Immature natural killer cell (primary cell): ENCODE data around the gene HSPB1. TPM values are rescaled to one million over a fixed set of nuclear protein-coding genes. Genes with fewer than 3 reads are reported as not detected.

Experiments
- DNase-seq, 3 donors: peaks; one replicate each; pipeline ENCODE4 v3.0.0; 2022; ENCODE audit warnings: mixed read lengths in 1 of 3
- H3K27ac Mint-ChIP-seq, 6 donors: one replicate each; pipeline ENCODE4 v1.8.0; 2020; ENCODE audit warnings: mixed read lengths in 6 of 6, mild to moderate bottlenecking in 5 of 6, inconsistent platforms in 4 of 6, moderate library complexity in 3 of 6
- H3K27me3 Mint-ChIP-seq, 3 donors: one replicate each; pipeline ENCODE4 v1.8.0; 2020 to 2021; ENCODE audit warnings: low read depth in 3 of 3, mild to moderate bottlenecking in 3 of 3, mixed read lengths in 3 of 3, moderate library complexity in 3 of 3, inconsistent platforms in 1 of 3
- H3K36me3 Mint-ChIP-seq, 3 donors: one replicate each; pipeline ENCODE4 v1.8.0; 2020; ENCODE audit warnings: mixed read lengths in 3 of 3, inconsistent platforms in 2 of 3, mild to moderate bottlenecking in 2 of 3
- H3K4me1 Mint-ChIP-seq, 2 donors: one replicate each; pipeline ENCODE4 v1.8.0; 2020; ENCODE audit warnings: inconsistent platforms in 2 of 2, mild to moderate bottlenecking in 2 of 2, mixed read lengths in 2 of 2, moderate library complexity in 1 of 2
- H3K4me3 Mint-ChIP-seq, 5 donors: one replicate each; pipeline ENCODE4 v1.8.0; 2020; ENCODE audit warnings: mild to moderate bottlenecking in 5 of 5, mixed read lengths in 5 of 5, inconsistent platforms in 3 of 5, moderate library complexity in 3 of 5
- H3K9me3 Mint-ChIP-seq, 6 donors: one replicate each; pipeline ENCODE4 v1.8.0; 2020; ENCODE audit warnings: mild to moderate bottlenecking in 6 of 6, mixed read lengths in 6 of 6, inconsistent platforms in 4 of 6, moderate library complexity in 3 of 6
- polyA plus RNA-seq, 3 donors: library from polyadenylated mRNA; unstranded; fragments of 300-500 nt; fragmentation: Illumina TruSeq; gene quantifications; one replicate each; pipeline ENCODE4 v1.2.3, GENCODE V29; 2021

The HSPB1 gene
- polyA plus RNA-seq, 3 donors from 2014 or later: 11.2 to 49.8 (median 34.6) TPM

DNA sequence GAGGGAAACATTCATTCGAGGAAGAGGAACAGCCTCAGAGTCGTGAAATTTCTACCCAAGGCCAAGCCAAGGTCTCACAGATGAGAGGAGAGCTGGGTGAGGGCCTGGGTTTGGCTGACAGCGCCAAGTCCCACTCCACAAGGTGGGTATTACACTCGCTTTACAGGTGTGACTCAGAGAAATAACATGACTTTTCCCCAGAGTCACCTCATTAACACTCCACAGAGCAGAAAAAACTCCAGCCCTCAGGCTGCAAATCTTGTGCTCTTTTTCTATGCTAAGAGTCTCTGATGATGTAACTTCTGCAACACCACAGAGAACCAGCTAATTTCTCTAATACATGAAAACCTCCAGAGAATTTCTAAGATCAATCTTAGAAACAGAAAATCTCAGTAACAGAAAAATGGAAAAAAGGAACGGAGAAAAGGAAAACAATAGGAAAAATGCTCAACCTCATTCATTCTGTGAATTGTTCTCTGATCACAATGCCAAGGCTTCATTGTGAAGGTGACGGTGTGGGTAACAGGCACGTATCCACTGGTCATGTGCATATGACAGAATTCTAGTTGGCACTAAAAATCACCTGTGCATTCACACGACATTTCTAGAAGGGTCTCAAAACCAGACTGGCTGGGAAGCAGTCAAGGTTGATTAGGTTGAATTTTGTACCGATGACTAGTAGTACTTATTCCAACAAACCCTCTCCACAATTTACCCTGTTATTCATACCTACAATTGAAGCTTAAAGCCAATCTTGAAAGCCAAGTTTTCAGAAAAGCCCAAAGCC, 36.0 kb downstream of the HSPB1 start:
- Mint-ChIP-seq H3K36me3 (peaks cover 3 to 4% (median 3%) of the 10 kb centered on the region in 3 donors), H3K27ac (no peak overlapping the region), H3K4me3 (no peak overlapping the region), H3K27me3 (peaks cover 0 to 2% (median 0%) of the 10 kb centered on the region in 3 donors), H3K9me3 (no peaks in the 10 kb centered on the region), H3K4me1 (peaks cover 19 to 56% of the 10 kb centered on the region in 2 donors)
- DNase-seq: no peak

DNA sequence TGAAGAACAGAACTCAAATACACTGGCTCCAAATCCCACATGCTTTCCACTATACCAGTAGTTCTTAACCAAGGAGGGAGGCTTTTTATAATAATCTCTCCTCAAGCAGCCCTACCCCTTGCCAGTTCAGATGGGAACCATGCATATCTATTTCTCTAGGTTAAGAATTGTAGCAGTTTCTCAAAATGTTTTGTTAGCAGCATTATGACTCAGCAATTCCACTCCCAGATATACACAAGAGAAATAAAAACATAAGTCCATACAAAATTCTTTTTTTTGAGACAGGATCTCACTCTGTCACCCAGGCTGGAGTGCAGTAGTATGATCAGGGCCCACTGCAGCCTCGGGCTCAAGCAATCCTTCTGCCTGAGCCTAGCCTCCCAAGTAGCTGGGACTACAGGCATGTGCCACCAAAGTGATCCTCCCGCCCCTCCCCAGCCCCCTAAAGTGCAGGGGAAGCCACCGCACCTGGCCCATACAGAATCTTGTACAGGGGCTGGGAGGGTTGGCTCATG, 38.2 kb downstream of the HSPB1 start:
- H3K9me3 Mint-ChIP-seq: no peaks in the 10 kb centered on the region
- H3K36me3 Mint-ChIP-seq: peaks cover 9 to 18% (median 10%) of the 10 kb centered on the region in 3 donors
- H3K4me1 Mint-ChIP-seq: peaks cover 24 to 62% of the 10 kb centered on the region in 2 donors
- no peak for DNase-seq
- H3K4me3 Mint-ChIP-seq: no peak overlapping the region
- H3K27me3 Mint-ChIP-seq: peaks cover 0 to 2% (median 0%) of the 10 kb centered on the region in 3 donors
- peak overlapping the region in 1 of 6 donors; percentile 5 for H3K27ac Mint-ChIP-seq

DNA sequence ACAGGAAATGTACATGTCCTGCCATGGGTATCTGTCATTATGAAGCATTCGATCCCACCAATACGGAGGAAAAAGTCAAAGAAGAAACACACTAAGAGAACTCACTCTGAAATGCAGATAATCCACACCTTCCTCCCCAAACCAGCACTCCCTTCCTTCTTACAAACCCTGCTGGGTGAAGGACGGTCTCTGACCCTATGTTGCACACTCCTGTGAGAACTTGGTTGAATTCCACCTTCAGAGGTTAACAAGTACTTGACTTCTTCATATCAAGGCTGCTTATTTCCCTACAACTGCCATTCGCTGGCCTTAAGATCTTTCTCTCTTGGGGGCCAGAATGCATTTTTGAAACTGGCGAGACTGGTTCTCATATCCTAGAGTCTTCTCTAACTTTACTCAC, 39.7 kb downstream of the HSPB1 start:
- peaks cover 29 to 65% of the 10 kb centered on the region in 2 donors for H3K4me1 Mint-ChIP-seq
- DNase-seq: no peak
- H3K27me3 Mint-ChIP-seq: peaks cover 0 to 6% (median 5%) of the 10 kb centered on the region in 3 donors
- no peaks in the 10 kb centered on the region for H3K9me3 Mint-ChIP-seq
- H3K27ac Mint-ChIP-seq: no peak overlapping the region
- H3K4me3 Mint-ChIP-seq: no peak overlapping the region
- H3K36me3 Mint-ChIP-seq: peaks cover 14 to 31% (median 23%) of the 10 kb centered on the region in 3 donors

DNA sequence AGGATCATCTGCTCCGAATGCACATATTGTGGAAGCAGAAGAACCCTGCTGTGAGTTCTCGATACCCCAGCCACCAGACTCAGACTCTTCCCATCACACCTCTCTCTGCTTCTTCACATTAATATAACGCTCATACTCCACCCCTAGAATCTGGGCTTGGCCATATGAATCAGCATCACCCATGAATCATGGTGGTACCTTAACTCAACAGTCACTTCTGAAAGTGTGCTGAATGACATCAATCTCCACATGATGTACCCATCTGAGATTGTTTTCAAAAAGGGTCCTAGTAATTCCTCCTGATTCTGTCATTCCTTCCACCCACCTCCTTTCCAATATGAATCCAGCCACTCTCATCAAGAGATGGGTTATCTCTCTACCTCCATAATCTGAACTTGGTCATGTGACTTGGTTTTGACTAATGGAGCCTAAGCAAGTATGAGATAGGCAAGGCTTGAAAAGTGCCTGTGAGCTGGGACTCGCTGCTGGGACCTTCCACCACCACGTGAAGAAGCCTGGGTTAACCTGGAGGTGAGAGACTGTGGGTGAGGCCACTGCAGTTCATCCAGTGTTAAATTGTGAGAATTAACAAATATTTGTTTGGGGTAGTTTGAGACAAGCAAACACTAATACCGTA, 40.9 kb downstream of the HSPB1 start:
- H3K9me3 Mint-ChIP-seq: no peaks in the 10 kb centered on the region
- DNase-seq: no peak
- H3K27ac Mint-ChIP-seq: peak overlapping the region in 2 of 6 donors; percentile 34 to 58
- no peak overlapping the region for H3K4me3 Mint-ChIP-seq
- H3K36me3 Mint-ChIP-seq: peaks cover 14 to 36% (median 28%) of the 10 kb centered on the region in 3 donors
- peaks cover 35 to 65% of the 10 kb centered on the region in 2 donors for H3K4me1 Mint-ChIP-seq
- H3K27me3 Mint-ChIP-seq: peaks cover 0 to 6% (median 5%) of the 10 kb centered on the region in 3 donors

DNA sequence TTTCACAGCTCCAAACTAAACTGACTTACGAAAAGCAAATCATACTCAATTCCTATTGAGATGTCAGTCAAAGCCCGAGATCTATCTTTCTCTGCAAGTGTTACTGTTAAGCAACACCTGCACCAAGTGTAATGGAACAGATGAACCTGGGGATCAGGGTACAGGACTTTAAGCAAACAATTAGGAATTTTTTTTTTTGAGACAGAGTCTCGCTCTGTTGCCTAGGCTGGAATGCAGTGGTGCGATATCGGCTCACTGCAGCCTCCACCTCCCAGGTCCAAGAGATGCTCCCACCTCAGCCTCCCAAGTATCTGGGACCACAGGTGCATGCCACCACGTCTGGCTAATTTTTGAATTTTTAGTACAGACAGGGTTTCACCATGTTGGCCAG, 41.5 kb downstream of the HSPB1 start:
- Mint-ChIP-seq H3K4me3 (no peak overlapping the region), H3K4me1 (peaks cover 35 to 64% of the 10 kb centered on the region in 2 donors), H3K9me3 (no peaks in the 10 kb centered on the region), H3K36me3 (peaks cover 14 to 36% (median 28%) of the 10 kb centered on the region in 3 donors), H3K27ac (no peak overlapping the region), H3K27me3 (peaks cover 0 to 6% (median 5%) of the 10 kb centered on the region in 3 donors)
- no peak for DNase-seq

DNA sequence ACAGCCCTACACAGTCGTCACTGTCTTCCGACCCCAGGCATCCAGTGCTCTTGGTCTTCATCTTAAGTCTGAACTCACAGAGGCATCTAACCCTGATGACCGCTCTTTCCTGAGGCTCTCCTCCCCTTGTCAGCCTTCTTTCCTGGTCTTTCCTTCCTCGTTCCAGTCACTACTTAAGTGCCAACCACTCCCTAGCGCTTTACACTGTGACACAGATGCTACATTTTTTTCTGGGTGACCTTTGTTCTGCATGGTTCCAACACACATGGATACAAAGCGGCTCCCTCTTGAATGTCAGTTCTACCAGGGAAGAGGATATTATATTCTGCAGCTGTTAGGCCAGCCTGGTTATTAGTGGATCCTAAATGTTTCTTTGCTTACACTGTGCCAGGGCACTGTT, 43.6 kb downstream of the HSPB1 start:
- Mint-ChIP-seq H3K27ac (peak overlapping the region in 3 of 6 donors; percentile 9 to 67 (median 57)), H3K4me3 (no peak overlapping the region), H3K36me3 (peaks cover 18 to 39% (median 28%) of the 10 kb centered on the region in 3 donors), H3K27me3 (peaks cover 0 to 7% (median 6%) of the 10 kb centered on the region in 3 donors), H3K9me3 (no peaks in the 10 kb centered on the region), H3K4me1 (peaks cover 41 to 67% of the 10 kb centered on the region in 2 donors)
- no peak for DNase-seq

DNA sequence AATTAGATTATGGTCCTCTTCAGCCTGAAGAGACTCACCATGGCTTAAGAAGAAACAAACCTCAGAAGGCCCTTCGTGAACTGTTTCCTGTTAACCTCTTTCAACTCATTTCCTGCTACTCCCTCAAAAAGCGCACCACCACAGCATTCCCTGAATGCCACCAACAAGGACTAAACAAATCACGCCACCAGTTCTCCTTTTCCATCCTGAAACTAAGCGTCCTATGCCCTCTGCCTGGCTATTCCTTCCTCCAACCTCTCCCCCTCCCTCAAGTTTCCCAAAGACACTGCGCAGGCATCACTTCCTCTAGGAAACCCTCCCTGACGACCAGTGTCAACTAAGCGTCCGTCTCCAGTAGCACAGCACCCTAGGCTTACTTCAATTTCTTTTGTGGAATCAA, 44.3 kb downstream of the HSPB1 start:
- H3K27me3 Mint-ChIP-seq: peaks cover 0 to 7% (median 6%) of the 10 kb centered on the region in 3 donors
- H3K4me1 Mint-ChIP-seq: peaks cover 47 to 69% of the 10 kb centered on the region in 2 donors
- H3K36me3 Mint-ChIP-seq: peaks cover 18 to 39% (median 28%) of the 10 kb centered on the region in 3 donors
- H3K27ac Mint-ChIP-seq: peak overlapping the region in 5 of 6 donors; percentile 9 to 67 (median 50)
- H3K9me3 Mint-ChIP-seq: no peaks in the 10 kb centered on the region
- DNase-seq: no peak
- H3K4me3 Mint-ChIP-seq: peak overlapping the region in 1 of 5 donors; percentile 1

DNA sequence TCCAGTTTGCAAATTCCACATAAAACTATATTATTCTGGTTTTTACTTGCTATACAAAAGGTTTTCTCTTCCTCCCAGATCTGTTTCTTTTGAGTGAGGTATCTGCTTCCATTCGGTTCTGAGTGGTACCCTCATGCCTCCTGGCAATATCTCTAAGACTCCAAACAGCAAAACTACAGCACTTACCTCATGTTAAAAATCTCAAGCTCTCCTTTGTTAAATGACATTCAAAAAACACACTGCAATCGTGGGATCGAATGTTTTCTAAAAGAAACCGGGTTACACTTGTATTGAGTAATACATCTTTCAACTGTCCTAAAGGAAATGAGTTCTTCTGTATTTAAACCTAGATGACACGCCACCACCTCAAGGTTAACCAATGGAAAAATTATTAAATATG, 45.2 kb downstream of the HSPB1 start:
- H3K4me3 Mint-ChIP-seq: no peak overlapping the region
- peak overlapping the region in 3 of 6 donors; percentile 1 to 24 (median 20) for H3K27ac Mint-ChIP-seq
- no peaks in the 10 kb centered on the region for H3K9me3 Mint-ChIP-seq
- no peak for DNase-seq
- H3K36me3 Mint-ChIP-seq: peaks cover 18 to 39% (median 28%) of the 10 kb centered on the region in 3 donors
- H3K27me3 Mint-ChIP-seq: peaks cover 0 to 7% (median 6%) of the 10 kb centered on the region in 3 donors
- peaks cover 49 to 66% of the 10 kb centered on the region in 2 donors for H3K4me1 Mint-ChIP-seq

DNA sequence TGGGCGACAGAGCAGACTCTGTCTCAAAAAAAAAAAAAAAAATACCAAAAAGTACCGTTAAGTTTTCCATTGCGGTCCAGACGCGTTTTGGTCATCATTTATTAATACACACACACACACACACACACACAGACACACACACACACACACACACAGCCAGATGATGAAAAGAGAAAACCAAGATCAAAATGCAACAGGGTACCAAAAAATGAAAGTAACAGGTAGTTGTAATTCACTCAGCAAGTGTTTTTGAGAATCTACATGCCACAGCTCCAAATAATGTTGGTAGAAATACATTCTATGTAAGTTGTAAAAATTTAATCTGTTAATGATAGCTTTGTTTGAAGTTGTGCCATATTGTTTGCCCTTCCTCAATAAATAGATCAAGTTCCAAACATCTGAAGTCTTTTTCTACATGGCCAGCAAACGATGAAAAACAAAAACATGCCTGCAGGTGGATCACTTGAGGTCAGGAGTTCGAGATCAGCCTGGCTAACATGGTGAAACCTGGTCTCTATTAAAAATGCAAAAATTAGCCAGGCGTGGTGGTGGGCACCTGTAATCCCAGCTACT, 46.9 kb downstream of the HSPB1 start:
- Mint-ChIP-seq H3K4me1 (peaks cover 43 to 56% of the 10 kb centered on the region in 2 donors), H3K36me3 (peaks cover 13 to 31% (median 22%) of the 10 kb centered on the region in 3 donors), H3K27me3 (peaks cover 0 to 6% (median 5%) of the 10 kb centered on the region in 3 donors), H3K9me3 (no peaks in the 10 kb centered on the region), H3K27ac (peak overlapping the region in 1 of 6 donors; percentile 39), H3K4me3 (no peak overlapping the region)
- DNase-seq: no peak

DNA sequence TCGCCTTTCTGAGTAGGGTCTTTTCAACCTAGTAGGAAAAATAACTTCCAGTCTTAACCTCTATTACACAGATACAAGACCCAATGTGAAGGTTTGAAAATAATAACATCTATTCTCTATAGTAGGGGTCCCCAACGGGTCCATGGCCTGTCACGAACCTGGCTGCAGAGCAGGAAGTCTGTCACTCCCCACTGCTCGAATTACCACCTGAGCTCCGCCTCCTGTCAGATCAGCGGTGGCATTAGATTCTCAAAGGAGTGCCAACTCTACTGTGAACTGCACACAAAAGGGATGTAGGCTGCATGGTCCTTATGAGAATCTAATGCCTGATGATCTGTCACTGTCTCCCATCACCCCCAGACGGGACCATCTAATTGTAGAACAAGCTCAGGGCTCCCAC, 48.9 kb downstream of the HSPB1 start:
- H3K9me3 Mint-ChIP-seq: no peaks in the 10 kb centered on the region
- peak overlapping the region in 1 of 6 donors; percentile 30 for H3K27ac Mint-ChIP-seq
- H3K4me3 Mint-ChIP-seq: no peak overlapping the region
- peaks cover 14 to 19% (median 16%) of the 10 kb centered on the region in 3 donors for H3K36me3 Mint-ChIP-seq
- no peak for DNase-seq
- H3K27me3 Mint-ChIP-seq: peaks cover 0 to 3% (median 2%) of the 10 kb centered on the region in 3 donors
- peaks cover 49 to 63% of the 10 kb centered on the region in 2 donors for H3K4me1 Mint-ChIP-seq

DNA sequence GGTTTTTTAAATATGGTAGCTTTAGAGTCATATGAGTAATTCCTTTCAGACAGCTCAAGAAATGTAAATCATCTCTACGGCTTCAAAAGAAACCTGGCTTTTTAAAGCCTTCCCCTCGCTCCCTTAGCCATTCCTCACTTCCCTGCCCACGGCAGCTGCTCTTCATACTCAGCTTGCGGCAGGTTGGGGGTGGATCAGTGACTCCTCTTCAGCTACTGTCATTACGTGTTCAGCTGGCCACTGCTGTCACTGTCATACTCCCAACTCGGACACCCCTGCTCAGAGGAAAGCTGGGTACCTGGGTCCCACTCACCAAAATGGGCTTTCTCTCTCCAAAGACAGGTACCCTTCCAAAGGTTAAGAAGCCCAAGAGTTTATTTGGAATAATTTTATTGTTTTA, 49.7 kb downstream of the HSPB1 start:
- peaks cover 48 to 63% of the 10 kb centered on the region in 2 donors for H3K4me1 Mint-ChIP-seq
- H3K9me3 Mint-ChIP-seq: no peaks in the 10 kb centered on the region
- H3K4me3 Mint-ChIP-seq: no peak overlapping the region
- DNase-seq: no peak
- H3K27ac Mint-ChIP-seq: no peak overlapping the region
- H3K27me3 Mint-ChIP-seq: peaks cover 0 to 2% (median 0%) of the 10 kb centered on the region in 3 donors
- H3K36me3 Mint-ChIP-seq: peaks cover 8 to 11% (median 9%) of the 10 kb centered on the region in 3 donors

DNA sequence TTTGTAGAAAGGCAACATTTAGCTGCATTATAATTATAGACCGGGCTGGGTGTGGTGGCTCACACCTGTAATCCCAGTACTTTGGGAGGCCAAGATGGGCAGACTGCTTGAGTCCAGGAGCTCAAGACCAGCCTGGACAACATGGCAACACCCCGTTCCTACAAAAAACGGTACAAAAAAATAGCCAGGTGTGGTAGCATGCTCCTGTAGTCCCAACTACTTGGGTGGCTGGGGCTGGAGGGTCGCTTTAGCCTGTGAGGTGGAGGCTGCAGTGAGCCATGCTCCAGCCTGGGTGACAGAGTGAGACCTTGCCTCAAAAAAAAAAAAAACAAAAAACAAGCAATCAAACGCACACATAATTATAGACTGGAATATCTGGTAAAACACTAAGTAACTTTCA, 51.3 kb downstream of the HSPB1 start:
- Mint-ChIP-seq H3K27ac (no peak overlapping the region), H3K9me3 (no peaks in the 10 kb centered on the region), H3K4me3 (no peak overlapping the region), H3K4me1 (peaks cover 52 to 64% of the 10 kb centered on the region in 2 donors), H3K27me3 (peaks cover 2 to 8% (median 4%) of the 10 kb centered on the region in 3 donors), H3K36me3 (peaks cover 4 to 9% (median 6%) of the 10 kb centered on the region in 3 donors)
- no peak for DNase-seq
